Fibroblast of lung (primary cell): ENCODE data around the gene VENTX. TPM values are rescaled to one million over a fixed set of nuclear protein-coding genes. Genes with fewer than 3 reads are reported as not detected.

ENCODE experiments used
- DNase-seq, 2 donors: peaks; one replicate each; pipeline versions ENCODE4 v3.0.0 to v3.0.0-alpha.2; 2010; ENCODE audit warnings: low read depth in 2 of 2
- H2AFZ ChIP-seq: 2 replicates; pipeline ENCODE4 v1.5.1; 2012; ENCODE audit warnings: low read length, control low read depth, inconsistent platforms
- H3K27ac ChIP-seq: 2 replicates; pipeline ENCODE4 v1.5.1; 2011; ENCODE audit warnings: low read length, control low read depth; ENCODE audit not compliant: insufficient read depth
- H3K27me3 ChIP-seq: 2 replicates; pipeline ENCODE4 v1.5.1; 2011; ENCODE audit warnings: mild to moderate bottlenecking, low read length; ENCODE audit not compliant: control insufficient read depth, insufficient read depth
- H3K36me3 ChIP-seq: 2 replicates; pipeline ENCODE4 v1.5.1; 2011; ENCODE audit warnings: low read length; ENCODE audit not compliant: control insufficient read depth, insufficient read depth
- H3K4me1 ChIP-seq: 2 replicates; pipeline ENCODE4 v1.5.1; 2011; ENCODE audit warnings: low read length; ENCODE audit not compliant: control insufficient read depth, insufficient read depth; ENCODE audit errors: extremely low read depth
- H3K4me2 ChIP-seq: 2 replicates; pipeline ENCODE4 v1.5.1; 2011; ENCODE audit warnings: low read length, control low read depth; ENCODE audit not compliant: insufficient read depth; ENCODE audit errors: extremely low read depth
- H3K4me3 ChIP-seq, 4 experiments: fragments of 200-600 bp in 1 of 4; sonication (generic) in 1 of 4; replicated peaks in 1 of 4; 2 replicates each; pipeline ENCODE4 v1.5.1; 2011 to 2016; ENCODE audit warnings: low read length in 4 of 4, low read depth in 3 of 4, mild to moderate bottlenecking in 3 of 4, control low read depth in 2 of 4, inconsistent platforms in 1 of 4, mixed read lengths in 1 of 4; ENCODE audit not compliant: insufficient read depth in 1 of 4; ENCODE audit errors: control extremely low read depth in 1 of 4
- H3K79me2 ChIP-seq: 2 replicates; pipeline ENCODE4 v1.5.1; 2012; ENCODE audit warnings: mild to moderate bottlenecking, low read length, inconsistent platforms; ENCODE audit not compliant: control insufficient read depth, insufficient read depth
- H3K9ac ChIP-seq: 2 replicates; pipeline ENCODE4 v1.5.1; 2011; ENCODE audit warnings: mild to moderate bottlenecking, low read length, control low read depth; ENCODE audit not compliant: insufficient read depth
- H3K9me3 ChIP-seq: 2 replicates; pipeline ENCODE4 v1.5.1; 2012; ENCODE audit warnings: low read depth, low read length; ENCODE audit not compliant: control insufficient read depth, insufficient read depth
- H4K20me1 ChIP-seq: 2 replicates; pipeline ENCODE4 v1.5.1; 2011; ENCODE audit warnings: low read length; ENCODE audit not compliant: control insufficient read depth, insufficient read depth; ENCODE audit errors: extremely low read depth
- EZH2 ChIP-seq: IDR thresholded peaks from 2 replicates; pipeline ENCODE4 v1.5.1; 2012; ENCODE audit warnings: low read length, control low read depth, mild to moderate bottlenecking; ENCODE audit errors: missing control alignments
- polyA plus RNA-seq, 2 donors: library from polyadenylated mRNA; depleted of rRNA in 1 of 2; stranded (reverse) in 1 of 2; unstranded in 1 of 2; fragments of >200 nt; gene quantifications; 2 replicates each; pipeline ENCODE4 v1.2.1, GENCODE V29; 2011 to 2012; ENCODE audit warnings: missing spikeins in 1 of 2
- total RNA-seq: library from RNA; depleted of rRNA; stranded (reverse); fragments of >200 nt; gene quantifications from 2 replicates; pipeline ENCODE4 v1.2.1, GENCODE V29; 2014
- TF ChIP-seq, protein P1 (sequence below), 2 donors: IDR thresholded peaks in 1 of 2; conservative IDR thresholded peaks in 1 of 2; 1 replicate in 1 of 2; 2 replicates in 1 of 2; pipeline ENCODE4 v1.5.1; 2011 to 2012; ENCODE audit warnings: low read length in 2 of 2, control low read depth in 1 of 2, inconsistent platforms in 1 of 2, low read depth in 1 of 2, mild to moderate bottlenecking in 1 of 2

VENTX gene
- total and polyA plus RNA-seq, 2 donors (not counting 1 experiment from before 2014, with no cell fraction given): not detected

DNA sequence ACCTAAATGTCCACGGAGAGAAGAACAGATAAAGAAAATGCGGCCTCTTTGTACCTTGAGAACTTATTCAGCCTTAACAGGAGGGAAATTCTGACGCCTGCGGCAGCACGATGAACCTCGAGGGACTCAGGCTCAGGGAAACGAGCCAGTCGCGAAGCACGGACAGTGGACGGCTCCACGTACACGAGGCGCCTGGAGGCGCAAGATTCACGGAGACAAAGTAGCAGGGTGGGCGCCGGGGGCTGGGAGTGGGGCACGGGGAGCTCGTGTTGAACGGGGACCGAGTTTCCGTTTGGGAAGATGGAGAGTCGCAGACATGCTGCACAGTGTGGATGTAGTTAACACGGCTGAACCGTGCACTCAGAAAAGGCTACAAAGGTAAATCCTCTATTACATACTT, 20.9 kb upstream of the VENTX start:
- Histone ChIP-seq H2AFZ (no peak overlapping the region), H3K36me3 (no peaks in the 10 kb centered on the region), H3K4me1 (no peaks in the 10 kb centered on the region), H3K27ac (no peak overlapping the region), H3K9ac (no peak overlapping the region), H3K4me2 (no peak overlapping the region), H3K4me3 (no peak overlapping the region), H3K9me3 (no peaks in the 10 kb centered on the region), H3K27me3 (no peaks in the 10 kb centered on the region), H3K79me2 (no peaks in the 10 kb centered on the region), H4K20me1 (no peaks in the 10 kb centered on the region)
- DNase-seq: no peak
- TF ChIP-seq, protein P1, sequence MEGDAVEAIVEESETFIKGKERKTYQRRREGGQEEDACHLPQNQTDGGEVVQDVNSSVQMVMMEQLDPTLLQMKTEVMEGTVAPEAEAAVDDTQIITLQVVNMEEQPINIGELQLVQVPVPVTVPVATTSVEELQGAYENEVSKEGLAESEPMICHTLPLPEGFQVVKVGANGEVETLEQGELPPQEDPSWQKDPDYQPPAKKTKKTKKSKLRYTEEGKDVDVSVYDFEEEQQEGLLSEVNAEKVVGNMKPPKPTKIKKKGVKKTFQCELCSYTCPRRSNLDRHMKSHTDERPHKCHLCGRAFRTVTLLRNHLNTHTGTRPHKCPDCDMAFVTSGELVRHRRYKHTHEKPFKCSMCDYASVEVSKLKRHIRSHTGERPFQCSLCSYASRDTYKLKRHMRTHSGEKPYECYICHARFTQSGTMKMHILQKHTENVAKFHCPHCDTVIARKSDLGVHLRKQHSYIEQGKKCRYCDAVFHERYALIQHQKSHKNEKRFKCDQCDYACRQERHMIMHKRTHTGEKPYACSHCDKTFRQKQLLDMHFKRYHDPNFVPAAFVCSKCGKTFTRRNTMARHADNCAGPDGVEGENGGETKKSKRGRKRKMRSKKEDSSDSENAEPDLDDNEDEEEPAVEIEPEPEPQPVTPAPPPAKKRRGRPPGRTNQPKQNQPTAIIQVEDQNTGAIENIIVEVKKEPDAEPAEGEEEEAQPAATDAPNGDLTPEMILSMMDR (conservative IDR thresholded peaks at IDR 0.05 in 1 of 2, IDR thresholded peaks at IDR 0.05 in 1 of 2; ENCODE audit: low read depth in 1 of 2, low read length in 2 of 2): no peak
- TF ChIP-seq EZH2: no peak

DNA sequence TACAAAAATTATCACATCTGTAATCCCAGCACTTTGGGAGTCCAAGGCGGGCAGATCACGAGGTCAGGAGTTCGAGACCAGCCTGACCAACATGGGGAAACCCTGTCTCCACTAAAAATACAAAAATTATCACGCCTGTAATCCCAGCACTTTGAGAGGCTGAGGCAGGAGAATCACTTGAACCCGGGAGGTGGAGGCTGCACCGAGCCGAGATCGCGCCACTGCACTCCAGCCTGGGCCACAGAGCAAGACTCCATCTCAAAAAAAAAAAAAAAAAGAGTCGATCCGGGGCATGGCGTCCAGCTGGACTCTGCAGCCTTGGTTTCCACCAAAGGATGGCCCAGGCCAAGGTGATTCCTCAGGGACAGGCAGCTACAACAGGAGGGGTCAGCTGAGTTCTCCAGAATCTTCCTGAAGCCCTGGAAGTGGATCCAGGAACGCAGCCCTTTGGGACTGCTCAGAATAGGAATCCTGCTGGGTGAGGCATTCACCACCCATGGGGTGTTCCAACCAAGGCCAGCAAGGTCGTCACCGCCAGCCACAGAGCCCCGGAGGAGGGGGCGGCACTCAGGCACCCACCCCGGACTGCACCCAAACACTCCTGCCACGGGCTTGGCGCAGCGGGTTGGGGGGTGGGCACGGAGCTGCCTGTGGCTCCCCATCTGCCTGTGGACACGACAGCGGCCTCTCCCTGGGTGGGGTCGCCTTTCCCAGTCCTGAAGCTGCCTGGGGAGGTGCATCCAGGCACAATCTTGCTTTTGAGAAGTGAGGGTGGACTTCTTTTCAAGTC, 19.7 kb upstream of the VENTX start:
- H4K20me1 ChIP-seq: no peaks in the 10 kb centered on the region
- H2AFZ ChIP-seq: no peak overlapping the region
- DNase-seq: no peak
- H3K36me3 ChIP-seq: no peaks in the 10 kb centered on the region
- H3K27me3 ChIP-seq: no peaks in the 10 kb centered on the region
- no peak overlapping the region for H3K4me2 ChIP-seq
- TF ChIP-seq, protein P1 (conservative IDR thresholded peaks at IDR 0.05 in 1 of 2, IDR thresholded peaks at IDR 0.05 in 1 of 2; ENCODE audit: low read depth in 1 of 2, low read length in 2 of 2): no peak
- TF ChIP-seq EZH2: no peak
- H3K79me2 ChIP-seq: no peaks in the 10 kb centered on the region
- H3K9ac ChIP-seq: no peak overlapping the region
- no peak overlapping the region for H3K27ac ChIP-seq
- no peaks in the 10 kb centered on the region for H3K4me1 ChIP-seq
- H3K9me3 ChIP-seq: no peaks in the 10 kb centered on the region
- no peak overlapping the region for H3K4me3 ChIP-seq

DNA sequence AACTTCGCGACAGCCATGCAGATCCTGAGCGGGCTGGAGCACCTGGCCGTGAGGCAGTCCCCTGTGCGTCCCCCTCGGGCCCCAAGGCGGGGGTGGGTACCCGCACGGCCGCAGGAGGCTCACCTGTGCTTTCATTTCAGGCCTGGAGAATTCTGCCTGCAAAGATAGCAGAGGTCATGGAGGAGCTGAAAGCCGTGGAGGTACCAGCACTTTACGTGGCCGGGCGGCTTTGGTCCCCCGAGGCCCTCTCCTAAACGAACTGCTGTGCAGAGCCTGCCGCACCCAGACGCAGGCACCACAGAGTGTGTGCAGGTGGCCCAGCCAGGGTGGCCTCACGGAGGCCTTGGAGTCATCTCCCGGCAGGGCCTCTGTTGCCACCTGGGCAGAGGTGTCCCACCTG, 18.8 kb upstream of the VENTX start:
- Histone ChIP-seq H3K9me3 (no peaks in the 10 kb centered on the region), H3K9ac (no peak overlapping the region), H3K27ac (no peak overlapping the region), H3K4me3 (no peak overlapping the region), H4K20me1 (no peaks in the 10 kb centered on the region), H3K4me1 (no peaks in the 10 kb centered on the region), H3K36me3 (no peaks in the 10 kb centered on the region), H2AFZ (no peak overlapping the region), H3K79me2 (no peaks in the 10 kb centered on the region), H3K27me3 (no peaks in the 10 kb centered on the region), H3K4me2 (no peak overlapping the region)
- TF ChIP-seq EZH2: no peak
- TF ChIP-seq, protein P1 (conservative IDR thresholded peaks at IDR 0.05 in 1 of 2, IDR thresholded peaks at IDR 0.05 in 1 of 2; ENCODE audit: low read depth in 1 of 2, low read length in 2 of 2): no peak
- no peak for DNase-seq
